PC-9 (cell line): ENCODE results near the gene OIT3. TPM values are rescaled to one million over a fixed set of nuclear protein-coding genes. Genes with fewer than 3 reads are reported as not detected.

Experiments used
- BruUV-seq: library from RNA; stranded (reverse); fragments of 400-500 nt; replicated peaks from 2 replicates; lab custom pipeline; 2021; lab: Mats Ljungman, UMichigan
- CTCF ChIA-PET: fragments of 300-600 bp; sonication (Branson Sonifier 250); formaldehyde crosslinking; loops from one replicate; lab custom pipeline; 2022; ENCODE audit warnings: antibody characterized with exemption; lab: Charles Lee
- POLR2A ChIA-PET: fragments of 300-600 bp; sonication (Branson Sonifier 250); formaldehyde crosslinking; loops from one replicate; lab custom pipeline; 2022; ENCODE audit warnings: antibody characterized with exemption; ENCODE audit not compliant: unreplicated experiment; lab: Charles Lee
- DNase-seq, 2 experiments: peaks; one replicate each; pipeline versions ENCODE4 v3.0.0 to v3.0.0-alpha.2; 2015 to 2022; ENCODE audit warnings: mixed read lengths in 1 of 2
- H2AFZ ChIP-seq: fragments of 200-600 bp; sonication (generic); 2 replicates; pipeline ENCODE4 v1.8.1; 2017; ENCODE audit warnings: antibody characterized with exemption
- H3F3A ChIP-seq: fragments of 200-600 bp; sonication (generic); 2 replicates; pipeline ENCODE4 v1.8.1; 2017; ENCODE audit warnings: antibody characterized with exemption, mild to moderate bottlenecking, low read depth; ENCODE audit not compliant: insufficient read depth
- H3K27ac ChIP-seq: fragments of 200-600 bp; sonication (generic); 2 replicates; pipeline ENCODE4 v1.6.1; 2016; ENCODE audit warnings: mixed run types
- H3K27me3 ChIP-seq: fragments of 200-600 bp; sonication (generic); 2 replicates; pipeline ENCODE4 v1.6.1; 2016; ENCODE audit warnings: low read depth, mixed run types; ENCODE audit not compliant: insufficient read depth
- H3K36me3 ChIP-seq: fragments of 200-600 bp; sonication (generic); 2 replicates; pipeline ENCODE4 v1.6.1; 2016; ENCODE audit warnings: low read depth, mixed run types
- H3K4me1 ChIP-seq: fragments of 200-600 bp; sonication (generic); replicated peaks from 2 replicates; pipeline ENCODE4 v1.6.1; 2016; ENCODE audit warnings: mixed run types; ENCODE audit not compliant: insufficient read depth
- H3K4me2 ChIP-seq: fragments of 200-600 bp; sonication (generic); 2 replicates; pipeline ENCODE4 v1.6.1; 2017; ENCODE audit warnings: mixed run types
- H3K4me3 ChIP-seq: fragments of 200-600 bp; sonication (generic); 2 replicates; pipeline ENCODE4 v1.6.1; 2016; ENCODE audit warnings: mixed run types
- H3K79me2 ChIP-seq: fragments of 200-600 bp; sonication (generic); 2 replicates; pipeline ENCODE4 v1.6.1; 2017; ENCODE audit warnings: low read depth, mixed run types
- H3K9me2 ChIP-seq: fragments of 200-600 bp; sonication (generic); 2 replicates; pipeline ENCODE4 v1.8.1; 2017; ENCODE audit warnings: mild to moderate bottlenecking; ENCODE audit not compliant: insufficient read depth
- H3K9me3 ChIP-seq: fragments of 200-600 bp; sonication (generic); 2 replicates; pipeline ENCODE4 v1.8.1; 2016; ENCODE audit warnings: low read depth; ENCODE audit not compliant: insufficient read depth
- H4K20me1 ChIP-seq: fragments of 200-600 bp; sonication (generic); 2 replicates; pipeline ENCODE4 v1.8.1; 2017; ENCODE audit not compliant: insufficient read depth
- EZH2 ChIP-seq: fragments of 200-600 bp; sonication (generic); IDR thresholded peaks from 2 replicates; pipeline ENCODE4 v1.8.0; 2017; ENCODE audit warnings: antibody characterized with exemption, low read depth
- intact Hi-C: fragments of 100-400 bp; cut with micrococcal nuclease; formaldehyde crosslinking; loops from one replicate; pipeline ENCODE4 v1.10.0; 2022; ENCODE audit not compliant: unreplicated experiment
- total RNA-seq: library from RNA; stranded (reverse); gene quantifications from 2 replicates; pipeline ENCODE4 v1.2.3, GENCODE V29; 2021
- TF ChIP-seq, protein P1 (sequence below): fragments of 200-600 bp; sonication (generic); conservative IDR thresholded peaks from 2 replicates; pipeline ENCODE4 v1.6.1; 2017; ENCODE audit warnings: mixed run types, antibody characterized with exemption, mild to moderate bottlenecking, moderate library complexity

The OIT3 gene
- total RNA-seq, 1 experiment from 2014 or later: 0.28 TPM

DNA sequence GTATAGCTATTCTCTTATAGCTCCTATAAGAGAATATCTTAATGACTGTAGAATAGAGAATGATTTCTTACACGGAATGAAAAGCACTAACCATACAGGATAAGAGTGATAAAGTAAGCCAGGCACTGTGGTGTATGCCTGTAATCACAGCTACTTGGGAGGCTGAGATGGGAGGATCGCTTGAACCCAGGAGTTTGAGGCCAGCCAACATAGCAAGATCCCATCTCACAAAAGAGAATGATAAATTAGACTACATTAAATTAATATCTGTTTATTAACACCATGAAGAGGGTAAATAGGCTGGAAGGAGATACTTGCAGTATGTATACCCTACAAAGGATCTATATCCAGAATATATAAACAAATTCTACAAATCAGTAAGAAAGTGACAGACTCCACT lies 12.2 kb upstream of the OIT3 start:
- Histone ChIP-seq H3K4me1 (no peaks in the 10 kb centered on the region), H3K4me3 (no peak overlapping the region), H3K79me2 (no peaks in the 10 kb centered on the region), H2AFZ (no peak overlapping the region), H3K27ac (no peak overlapping the region), H4K20me1 (no peaks in the 10 kb centered on the region), H3K9me2 (no peaks in the 10 kb centered on the region), H3F3A (0 out of 2 replicates have a peak, but pooled peaks cover 5% of the 10 kb centered on the region), H3K36me3 (peaks cover 24% of the 10 kb centered on the region), H3K27me3 (no peaks in the 10 kb centered on the region), H3K9me3 (peaks cover 13% of the 10 kb centered on the region), H3K4me2 (no peak overlapping the region)
- CTCF ChIA-PET: interaction anchor here (0.6 kb wide), 2 partner anchors 269 to 515 kb away, joined by 3 to 5 read pairs; no protein-coding TSS in a partner anchor
- no TSS peak for BruUV-seq
- TF ChIP-seq EZH2: no peak
- TF ChIP-seq, protein P1, sequence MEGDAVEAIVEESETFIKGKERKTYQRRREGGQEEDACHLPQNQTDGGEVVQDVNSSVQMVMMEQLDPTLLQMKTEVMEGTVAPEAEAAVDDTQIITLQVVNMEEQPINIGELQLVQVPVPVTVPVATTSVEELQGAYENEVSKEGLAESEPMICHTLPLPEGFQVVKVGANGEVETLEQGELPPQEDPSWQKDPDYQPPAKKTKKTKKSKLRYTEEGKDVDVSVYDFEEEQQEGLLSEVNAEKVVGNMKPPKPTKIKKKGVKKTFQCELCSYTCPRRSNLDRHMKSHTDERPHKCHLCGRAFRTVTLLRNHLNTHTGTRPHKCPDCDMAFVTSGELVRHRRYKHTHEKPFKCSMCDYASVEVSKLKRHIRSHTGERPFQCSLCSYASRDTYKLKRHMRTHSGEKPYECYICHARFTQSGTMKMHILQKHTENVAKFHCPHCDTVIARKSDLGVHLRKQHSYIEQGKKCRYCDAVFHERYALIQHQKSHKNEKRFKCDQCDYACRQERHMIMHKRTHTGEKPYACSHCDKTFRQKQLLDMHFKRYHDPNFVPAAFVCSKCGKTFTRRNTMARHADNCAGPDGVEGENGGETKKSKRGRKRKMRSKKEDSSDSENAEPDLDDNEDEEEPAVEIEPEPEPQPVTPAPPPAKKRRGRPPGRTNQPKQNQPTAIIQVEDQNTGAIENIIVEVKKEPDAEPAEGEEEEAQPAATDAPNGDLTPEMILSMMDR: no peak
- POLR2A ChIA-PET: no interaction called here
- DNase-seq: no peak
- intact Hi-C loops: no loop called here

DNA sequence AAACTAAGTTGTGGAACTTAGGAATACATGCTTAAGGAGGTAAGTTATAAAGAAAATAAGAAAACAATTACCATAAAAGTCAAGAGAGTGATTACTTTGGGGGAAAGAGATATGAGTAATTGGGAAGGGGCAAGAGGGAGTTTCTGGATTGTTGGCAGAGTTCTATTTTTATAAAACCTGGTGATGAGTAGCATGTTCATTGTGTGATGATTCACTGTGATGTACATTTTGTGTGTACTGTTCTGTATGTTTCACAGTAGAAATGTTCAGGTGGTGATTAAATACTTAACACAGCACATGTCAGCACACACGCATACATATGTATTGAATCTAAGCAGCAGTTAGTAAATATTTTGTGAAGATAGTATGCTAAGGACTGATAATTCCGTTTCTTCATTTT lies 9.7 kb upstream of the OIT3 start:
- H3K36me3 ChIP-seq: peaks cover 21% of the 10 kb centered on the region
- H3K4me1 ChIP-seq: no peaks in the 10 kb centered on the region
- H3K4me3 ChIP-seq: no peak overlapping the region
- DNase-seq: no peak
- intact Hi-C loops: no loop called here
- no peaks in the 10 kb centered on the region for H3K27me3 ChIP-seq
- H3K4me2 ChIP-seq: no peak overlapping the region
- no peak overlapping the region for H2AFZ ChIP-seq
- POLR2A ChIA-PET: no interaction called here
- TF ChIP-seq EZH2: no peak
- TF ChIP-seq, protein P1: no peak
- H3K9me2 ChIP-seq: no peaks in the 10 kb centered on the region
- CTCF ChIA-PET: no interaction called here
- 0 out of 2 replicates have a peak, but pooled peaks cover 5% of the 10 kb centered on the region for H3F3A ChIP-seq
- H3K9me3 ChIP-seq: peaks cover 6% of the 10 kb centered on the region; the same call in 1 of the 2 replicates
- H3K27ac ChIP-seq: no peak overlapping the region
- no peaks in the 10 kb centered on the region for H3K79me2 ChIP-seq
- no peaks in the 10 kb centered on the region for H4K20me1 ChIP-seq
- no TSS peak for BruUV-seq

DNA sequence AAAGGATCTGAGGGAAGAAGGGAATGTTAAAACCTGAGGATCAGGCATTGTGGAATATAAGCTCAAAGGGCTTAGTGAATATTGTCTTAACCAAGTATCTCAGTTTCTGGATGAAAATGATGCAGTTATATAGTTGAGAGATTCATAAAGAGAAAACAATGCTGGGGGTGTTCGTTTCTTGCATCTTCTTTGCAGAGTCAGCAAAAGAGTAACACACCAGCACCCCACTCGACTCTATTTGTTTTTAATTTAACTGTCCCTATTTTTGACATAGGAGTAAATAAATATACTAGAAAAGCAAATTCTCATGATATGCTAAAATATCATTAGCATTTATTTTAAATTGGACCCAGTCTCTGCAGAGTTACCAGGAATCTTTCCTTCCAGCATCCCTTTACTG lies 7.6 kb upstream of the OIT3 start:
- Histone ChIP-seq H4K20me1 (no peaks in the 10 kb centered on the region), H3F3A (0 out of 2 replicates have a peak, but pooled peaks cover 5% of the 10 kb centered on the region), H2AFZ (no peak overlapping the region), H3K4me2 (no peak overlapping the region), H3K4me3 (no peak overlapping the region), H3K4me1 (no peaks in the 10 kb centered on the region), H3K79me2 (no peaks in the 10 kb centered on the region), H3K27me3 (no peaks in the 10 kb centered on the region), H3K27ac (no peak overlapping the region), H3K9me3 (no peaks in the 10 kb centered on the region), H3K9me2 (no peaks in the 10 kb centered on the region), H3K36me3 (peaks cover 15% of the 10 kb centered on the region; the same call in 1 of the 2 replicates)
- ChIA-PET POLR2A (no interaction called here), CTCF (no interaction called here)
- no peak for DNase-seq
- intact Hi-C loops: no loop called here
- no TSS peak for BruUV-seq
- no peak for TF ChIP-seq EZH2
- TF ChIP-seq, protein P1: no peak
